ENCODE data around the gene ZNF827.

ZNF827 gene

DNA sequence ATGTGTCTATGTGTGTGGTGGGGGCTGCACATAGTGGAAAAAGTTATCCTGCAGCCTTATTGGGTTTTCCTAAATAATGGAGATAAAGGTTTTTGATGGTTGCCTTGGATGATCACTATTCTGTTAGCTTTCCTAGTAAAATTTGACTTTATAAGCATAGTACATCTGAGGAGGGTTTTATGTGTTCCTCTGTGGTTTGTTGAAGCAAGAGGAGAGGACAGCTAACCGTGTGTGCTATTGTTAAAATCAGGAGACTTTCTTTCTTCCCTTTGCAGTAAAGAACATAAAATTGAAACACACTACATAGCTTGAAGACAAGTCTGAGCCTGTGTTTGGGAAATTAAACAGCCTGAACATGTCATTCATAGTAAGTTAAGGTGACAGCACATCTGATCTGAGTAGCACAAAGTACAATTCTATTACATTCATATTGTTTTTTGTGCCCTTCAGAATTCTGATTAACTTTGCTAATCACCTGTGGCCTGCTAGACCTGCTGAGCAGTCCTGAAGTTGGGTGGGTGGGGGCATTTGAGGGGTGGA lies 221.9 kb downstream of the ZNF827 start:
- no peak for DNase-seq (ENCODE audit: extremely low spot score)
- CTCF ChIA-PET: no interaction called here
- POLR2A ChIA-PET: no interaction called here
- no peak for TF ChIP-seq FOXM1 (IDR thresholded peaks at IDR 0.05; ENCODE audit: borderline replicate concordance)

DNA sequence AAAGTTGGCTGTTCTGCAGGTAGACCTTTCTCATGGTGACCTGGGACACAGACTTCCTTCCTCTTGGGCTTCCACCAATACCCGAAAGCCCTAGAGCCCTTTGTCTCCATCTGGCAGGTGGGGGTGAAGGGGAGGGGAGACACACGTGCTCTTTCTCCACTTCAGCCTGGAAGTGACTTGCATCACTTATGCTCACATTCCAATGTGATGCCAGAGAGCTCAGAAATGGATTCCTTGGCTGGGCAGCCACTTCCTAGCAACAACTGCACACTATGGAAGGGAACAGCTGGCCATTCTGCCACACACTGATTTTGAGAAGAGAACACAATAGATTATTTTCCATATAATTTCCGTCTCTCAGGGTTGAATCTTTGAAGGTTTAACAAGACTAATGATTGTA lies 222.4 kb downstream of the ZNF827 start:
- no peak for DNase-seq (ENCODE audit: extremely low spot score)
- ChIA-PET CTCF (no interaction called here), POLR2A (no interaction called here)
- TF ChIP-seq SP1 (IDR thresholded peaks at IDR 0.05): no peak
- TF ChIP-seq L3MBTL2 (conservative IDR thresholded peaks at IDR 0.05): no peak
- TF ChIP-seq NFRKB (IDR thresholded peaks at IDR 0.05): no peak
- TF ChIP-seq HDGF (IDR thresholded peaks at IDR 0.05; ENCODE audit: borderline replicate concordance): no peak
- no peak for TF ChIP-seq BHLHE40 (IDR thresholded peaks at IDR 0.05; ENCODE audit: borderline replicate concordance)
- TF ChIP-seq, protein P1, sequence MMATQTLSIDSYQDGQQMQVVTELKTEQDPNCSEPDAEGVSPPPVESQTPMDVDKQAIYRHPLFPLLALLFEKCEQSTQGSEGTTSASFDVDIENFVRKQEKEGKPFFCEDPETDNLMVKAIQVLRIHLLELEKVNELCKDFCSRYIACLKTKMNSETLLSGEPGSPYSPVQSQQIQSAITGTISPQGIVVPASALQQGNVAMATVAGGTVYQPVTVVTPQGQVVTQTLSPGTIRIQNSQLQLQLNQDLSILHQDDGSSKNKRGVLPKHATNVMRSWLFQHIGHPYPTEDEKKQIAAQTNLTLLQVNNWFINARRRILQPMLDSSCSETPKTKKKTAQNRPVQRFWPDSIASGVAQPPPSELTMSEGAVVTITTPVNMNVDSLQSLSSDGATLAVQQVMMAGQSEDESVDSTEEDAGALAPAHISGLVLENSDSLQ (IDR thresholded peaks at IDR 0.05): no peak
- no peak for TF ChIP-seq ARNT (IDR thresholded peaks at IDR 0.05)
- no peak for TF ChIP-seq SUZ12 (IDR thresholded peaks at IDR 0.05)
- no peak for TF ChIP-seq FOXK2 (IDR thresholded peaks at IDR 0.05)
- no peak for TF ChIP-seq FOXA1 (IDR thresholded peaks at IDR 0.05)
- no peak for TF ChIP-seq ELF4 (IDR thresholded peaks at IDR 0.05)
- no peak for TF ChIP-seq ZNF384 (IDR thresholded peaks at IDR 0.05)
- TF ChIP-seq LEF1 (IDR thresholded peaks at IDR 0.05; ENCODE audit: borderline replicate concordance): no peak
- no peak for TF ChIP-seq TARDBP (IDR thresholded peaks at IDR 0.05)
- TF ChIP-seq FOXM1 (IDR thresholded peaks at IDR 0.05; ENCODE audit: borderline replicate concordance): no peak
- TF ChIP-seq CTBP1 (IDR thresholded peaks at IDR 0.05; ENCODE audit: borderline replicate concordance): no peak

DNA sequence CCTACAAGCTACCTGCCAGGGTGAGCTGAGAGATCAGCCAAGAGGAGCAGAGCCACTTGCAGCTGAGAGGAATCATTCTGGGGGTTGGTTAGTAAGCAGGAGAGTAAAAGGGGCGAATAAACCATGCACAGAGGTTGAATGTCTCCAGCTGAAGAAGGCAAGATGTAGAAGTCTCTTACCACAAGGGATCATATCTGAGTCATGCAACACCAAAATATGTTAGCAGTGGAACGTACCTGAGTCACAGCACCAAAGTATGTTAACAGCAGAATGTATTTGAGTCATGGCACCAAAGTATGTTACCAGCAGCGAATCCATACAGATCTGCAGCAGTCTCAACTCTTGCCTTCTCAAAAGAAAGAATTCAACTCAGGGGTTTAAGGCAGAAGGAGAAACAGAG lies 228.8 kb downstream of the ZNF827 start:
- DNase-seq (ENCODE audit: extremely low spot score): no peak
- TF ChIP-seq ELF4 (IDR thresholded peaks at IDR 0.05): no peak
- TF ChIP-seq FOXK2 (IDR thresholded peaks at IDR 0.05): no peak
- no peak for TF ChIP-seq ARNT (IDR thresholded peaks at IDR 0.05)
- no peak for TF ChIP-seq HDGF (IDR thresholded peaks at IDR 0.05; ENCODE audit: borderline replicate concordance)
- TF ChIP-seq L3MBTL2 (conservative IDR thresholded peaks at IDR 0.05): no peak
- TF ChIP-seq ZNF384 (IDR thresholded peaks at IDR 0.05): no peak
- no peak for TF ChIP-seq SP1 (IDR thresholded peaks at IDR 0.05)
- TF ChIP-seq FOXA1 (IDR thresholded peaks at IDR 0.05): no peak
- TF ChIP-seq BHLHE40 (IDR thresholded peaks at IDR 0.05; ENCODE audit: borderline replicate concordance): no peak
- no peak for TF ChIP-seq NFRKB (IDR thresholded peaks at IDR 0.05)
- no peak for TF ChIP-seq FOXM1 (IDR thresholded peaks at IDR 0.05; ENCODE audit: borderline replicate concordance)
- CTCF ChIA-PET: no interaction called here
- POLR2A ChIA-PET: no interaction called here

DNA sequence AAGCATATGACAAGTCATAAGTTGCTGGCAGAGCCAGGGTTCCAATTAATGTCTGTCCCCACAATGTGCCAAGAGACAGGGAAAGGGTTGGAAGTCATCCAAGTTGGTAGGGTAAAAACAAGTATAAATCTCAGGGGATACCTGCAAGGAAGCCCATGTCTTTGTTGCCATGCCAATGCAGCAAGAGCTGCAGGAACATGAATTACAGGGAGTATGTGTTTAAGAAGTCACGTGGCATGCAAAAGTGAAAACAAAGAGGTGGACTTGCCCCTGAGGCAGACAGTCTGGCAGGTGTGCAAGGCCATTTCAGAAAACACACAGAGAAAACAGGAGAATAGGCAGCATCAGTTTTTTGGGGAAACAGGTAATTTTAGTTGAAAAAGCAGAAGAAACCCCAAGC lies 229.3 kb downstream of the ZNF827 start:
- no peak for TF ChIP-seq FOXM1 (IDR thresholded peaks at IDR 0.05; ENCODE audit: borderline replicate concordance)
- no peak for TF ChIP-seq LEF1 (IDR thresholded peaks at IDR 0.05; ENCODE audit: borderline replicate concordance)
- TF ChIP-seq, protein P1 (IDR thresholded peaks at IDR 0.05): no peak
- no peak for TF ChIP-seq ELF4 (IDR thresholded peaks at IDR 0.05)
- no peak for TF ChIP-seq SP1 (IDR thresholded peaks at IDR 0.05)
- no peak for TF ChIP-seq CTBP1 (IDR thresholded peaks at IDR 0.05; ENCODE audit: borderline replicate concordance)
- TF ChIP-seq ARNT (IDR thresholded peaks at IDR 0.05): no peak
- TF ChIP-seq TARDBP (IDR thresholded peaks at IDR 0.05): no peak
- no peak for TF ChIP-seq FOXA1 (IDR thresholded peaks at IDR 0.05)
- no peak for TF ChIP-seq BHLHE40 (IDR thresholded peaks at IDR 0.05; ENCODE audit: borderline replicate concordance)
- TF ChIP-seq ZNF384 (IDR thresholded peaks at IDR 0.05): no peak
- no peak for TF ChIP-seq FOXK2 (IDR thresholded peaks at IDR 0.05)
- TF ChIP-seq NFRKB (IDR thresholded peaks at IDR 0.05): no peak
- TF ChIP-seq SUZ12 (IDR thresholded peaks at IDR 0.05): no peak
- TF ChIP-seq HDGF (IDR thresholded peaks at IDR 0.05; ENCODE audit: borderline replicate concordance): no peak
- no peak for TF ChIP-seq L3MBTL2 (conservative IDR thresholded peaks at IDR 0.05)
- CTCF ChIA-PET: no interaction called here
- POLR2A ChIA-PET: no interaction called here
- DNase-seq (ENCODE audit: extremely low spot score): no peak

All from HEK293T (cell line).